ENCODE results near the gene EFCC1.

EFCC1 gene

DNA sequence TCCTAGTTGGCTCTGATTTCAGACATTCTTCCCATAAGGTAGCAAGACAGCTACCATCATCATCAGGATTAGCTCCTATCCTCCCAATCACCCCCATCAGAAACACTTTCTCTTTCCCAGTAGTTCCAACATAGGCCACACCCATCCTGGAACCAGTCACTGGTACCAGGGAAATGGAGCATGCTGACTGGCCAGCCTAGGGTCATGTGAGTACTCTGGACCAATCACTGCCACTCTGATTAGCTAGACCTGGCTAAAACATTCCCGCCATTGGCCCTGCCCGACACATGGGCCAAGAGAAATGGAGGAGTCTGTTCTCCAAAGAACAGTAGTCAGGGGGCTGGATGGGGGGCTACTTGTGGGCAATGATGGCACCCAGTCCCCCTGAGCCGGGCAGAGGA lies 12.4 kb downstream of the EFCC1 start:
- TF ChIP-seq CTCF (conservative IDR thresholded peaks at IDR 0.05; ENCODE audit: low read depth), result no peak
- ChIA-PET POLR2A (ENCODE audit: low non-redundant PET) (no interaction called here), CTCF (interaction anchor here (0.6 kb wide), 1 partner anchor 240 kb away, joined by 3 read pairs; no protein-coding TSS in a partner anchor)
- H3K27ac ChIP-seq, result no peak overlapping the region
- DNase-seq (ENCODE audit: low spot score), result peak; percentile 43

GRCh38 chr3:129014148-129014547 lies 13.0 kb downstream of the EFCC1 start:
- DNase-seq (ENCODE audit: low spot score), result no peak
- CTCF ChIA-PET, result no interaction called here
- POLR2A ChIA-PET (ENCODE audit: low non-redundant PET), result no interaction called here
- TF ChIP-seq CTCF (conservative IDR thresholded peaks at IDR 0.05; ENCODE audit: low read depth), result no peak
- H3K27ac ChIP-seq, result no peak overlapping the region

DNA sequence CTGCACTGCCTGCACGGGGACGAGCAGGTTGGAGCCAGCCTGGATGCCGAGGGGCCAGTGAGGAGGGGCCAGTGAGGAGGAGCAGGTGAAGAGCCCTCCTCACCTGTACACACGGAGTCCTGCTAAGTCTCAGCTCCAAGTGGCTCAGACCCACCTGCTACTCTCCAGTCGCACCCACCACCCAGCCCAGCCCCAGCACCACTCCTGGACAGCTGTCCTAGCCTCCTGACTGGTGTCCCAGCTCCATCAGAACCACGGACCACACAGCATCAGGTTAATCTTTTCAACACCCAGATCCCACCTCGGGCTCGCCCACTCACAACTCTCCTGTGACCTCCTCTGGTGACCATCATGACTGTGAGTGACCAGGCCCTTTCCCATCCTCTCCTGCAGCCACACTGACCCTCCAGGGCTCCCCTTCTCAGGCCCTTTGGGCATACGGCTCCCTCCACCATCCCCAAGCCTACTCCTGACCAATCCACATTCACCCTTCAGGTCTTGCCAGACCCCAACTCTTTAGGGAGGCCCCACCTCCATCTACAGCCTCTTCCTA lies 13.8 kb downstream of the EFCC1 start:
- DNase-seq (ENCODE audit: low spot score), result no peak
- ChIA-PET CTCF (interaction anchor here (0.7 to 2.7 kb wide), 3 partner anchors 16 to 87 kb away, joined by 3 to 21 read pairs (median 3); no protein-coding TSS in a partner anchor), POLR2A (ENCODE audit: low non-redundant PET) (no interaction called here)
- H3K27ac ChIP-seq, result no peak overlapping the region
- no peak for TF ChIP-seq CTCF (conservative IDR thresholded peaks at IDR 0.05; ENCODE audit: low read depth)

DNA sequence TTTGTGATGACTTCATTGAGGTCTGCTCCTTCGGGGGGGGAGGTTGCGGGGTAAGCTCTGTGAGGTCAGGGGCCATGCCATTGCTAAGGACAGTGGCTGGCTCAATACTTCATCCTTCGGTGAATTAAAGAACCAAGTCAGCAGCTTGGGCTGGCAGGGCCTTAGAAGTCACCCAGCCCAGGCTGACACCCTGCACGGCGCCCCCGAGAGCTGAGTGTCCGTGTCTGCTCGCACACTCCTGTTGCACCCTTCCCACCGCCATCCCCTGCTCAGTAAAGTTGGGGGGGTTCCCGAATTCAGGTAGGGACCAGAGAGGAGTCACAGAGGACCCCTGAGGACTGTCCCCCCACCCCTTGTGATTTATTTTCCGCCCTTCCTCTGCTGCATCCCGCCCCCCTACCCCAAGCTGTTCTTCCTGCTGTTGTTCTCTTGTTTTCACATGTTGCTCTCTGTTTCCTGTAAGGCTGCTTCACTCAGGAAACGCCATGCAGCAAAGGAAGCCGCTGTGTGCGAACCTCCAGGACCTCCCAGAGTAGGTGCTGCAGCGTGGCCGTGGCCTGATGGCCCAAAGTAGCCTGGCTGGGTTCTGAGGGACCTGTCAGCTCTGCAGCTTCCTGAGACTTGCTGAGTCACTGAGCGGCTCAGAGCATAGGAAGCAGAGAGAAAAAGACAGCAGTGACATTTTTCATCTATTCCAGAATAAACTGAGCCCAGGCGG lies 14.4 kb downstream of the EFCC1 start:
- POLR2A ChIA-PET (ENCODE audit: low non-redundant PET), result no interaction called here
- CTCF ChIA-PET, result interaction anchor here (0.6 to 2.7 kb wide), 9 partner anchors 9 to 258 kb away, joined by 3 to 21 read pairs (median 3); partner anchors contain the start of gene CFAP92
- no peak for TF ChIP-seq CTCF (conservative IDR thresholded peaks at IDR 0.05; ENCODE audit: low read depth)
- no peak for DNase-seq (ENCODE audit: low spot score)
- no peak overlapping the region for H3K27ac ChIP-seq

GRCh38 chr3:129016356-129016719 lies 15.2 kb downstream of the EFCC1 start:
- CTCF ChIA-PET, result interaction anchor here (0.6 to 2.7 kb wide), 9 partner anchors 8 to 259 kb away, joined by 3 to 21 read pairs (median 3); partner anchors contain the start of gene CFAP92
- POLR2A ChIA-PET (ENCODE audit: low non-redundant PET), result no interaction called here
- TF ChIP-seq CTCF (conservative IDR thresholded peaks at IDR 0.05; ENCODE audit: low read depth), result no peak
- H3K27ac ChIP-seq, result no peak overlapping the region
- no peak for DNase-seq (ENCODE audit: low spot score)

DNA sequence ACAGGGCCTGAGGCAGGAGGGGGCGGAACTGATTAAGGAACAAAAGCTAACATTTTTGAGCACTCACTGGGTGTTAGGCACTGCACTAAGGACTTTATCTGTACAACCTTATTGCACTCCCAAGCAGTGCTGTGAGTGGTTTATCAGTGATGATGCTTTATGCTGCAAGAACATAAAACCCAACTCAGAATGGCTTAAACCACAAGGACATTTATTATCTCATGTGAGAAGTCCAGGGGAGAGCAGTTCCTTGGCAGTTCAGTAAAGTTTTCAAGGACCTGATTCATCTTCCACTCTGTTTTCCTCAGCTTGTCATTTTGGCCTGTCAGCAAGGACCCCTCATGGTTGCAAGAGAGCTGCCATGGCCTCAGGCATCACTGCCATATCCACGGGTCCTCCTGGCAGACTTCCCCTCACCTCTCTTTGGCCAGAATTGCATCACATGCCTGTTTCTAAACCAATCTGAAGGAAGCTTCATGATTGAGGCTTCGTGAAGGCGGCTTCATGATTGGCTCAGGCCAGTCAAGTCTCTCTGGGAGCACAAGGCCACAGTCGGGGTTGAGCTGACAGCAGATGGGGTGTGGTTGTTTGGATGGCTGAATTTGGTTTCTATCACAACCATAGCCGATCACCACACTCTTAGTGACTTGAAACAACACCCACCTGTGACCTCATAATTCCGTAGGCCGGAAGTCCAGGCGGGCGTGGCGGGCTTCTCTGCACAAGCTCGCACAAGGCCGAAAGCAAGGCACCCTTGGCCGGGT lies 15.8 kb downstream of the EFCC1 start:
- ChIA-PET POLR2A (ENCODE audit: low non-redundant PET) (interaction anchor here (0.5 kb wide), 1 partner anchor 138 kb away, joined by 7 read pairs; no protein-coding TSS in a partner anchor), CTCF (interaction anchor here (0.6 to 2.7 kb wide), 6 partner anchors 11 to 134 kb away, joined by 3 to 21 read pairs (median 4); partner anchors contain the start of gene CFAP92)
- TF ChIP-seq CTCF (conservative IDR thresholded peaks at IDR 0.05; ENCODE audit: low read depth), result no peak
- no peak overlapping the region for H3K27ac ChIP-seq
- DNase-seq (ENCODE audit: low spot score), result no peak
